SK-N-SH treated with all-trans-retinoic acid at 6 μM for 48 hours (cell line): ENCODE results near the gene TMC8.

Source experiments
- ARNTL ChIP-seq: fragments of 450-650 bp; formaldehyde crosslinking; IDR thresholded peaks from 2 replicates; pipeline ENCODE4 v1.5.0; 2020; ENCODE audit warnings: low read depth, mild to moderate bottlenecking, moderate library complexity, borderline replicate concordance
- BACH2 ChIP-seq: fragments of 250-450 bp; sonication (Bioruptor Pico); IDR thresholded peaks from 2 replicates; pipeline ENCODE4 v1.9.0; 2021; ENCODE audit warnings: mild to moderate bottlenecking, borderline replicate concordance
- OSR1 ChIP-seq: fragments of 250-450 bp; sonication (Bioruptor Pico); IDR thresholded peaks from 2 replicates; pipeline ENCODE4 v1.8.0; 2022; ENCODE audit warnings: moderate library complexity, mild to moderate bottlenecking, inconsistent platforms
- RARB ChIP-seq: fragments of 250-450 bp; sonication (Bioruptor Pico); IDR thresholded peaks from 2 replicates; pipeline ENCODE4 v1.8.0; 2021; ENCODE audit warnings: mild to moderate bottlenecking, moderate library complexity
- SNAI2 ChIP-seq: fragments of 250-450 bp; sonication (Bioruptor Pico); IDR thresholded peaks from 2 replicates; pipeline ENCODE4 v1.5.0; 2020; ENCODE audit warnings: mild to moderate bottlenecking, moderate library complexity
- ZFP3 ChIP-seq: fragments of 250-450 bp; sonication (Bioruptor Pico); IDR thresholded peaks from 2 replicates; pipeline ENCODE4 v1.5.0; 2020; ENCODE audit warnings: mild to moderate bottlenecking, moderate library complexity
- ZFP30 ChIP-seq: fragments of 450-650 bp; formaldehyde crosslinking; IDR thresholded peaks from 2 replicates; pipeline ENCODE4 v1.5.0; 2022; ENCODE audit warnings: mild to moderate bottlenecking, moderate library complexity
- TF ChIP-seq, protein P1 (sequence below): fragments of 250-450 bp; sonication (Bioruptor Pico); IDR thresholded peaks from 2 replicates; pipeline ENCODE4 v1.8.0; 2021; ENCODE audit warnings: low read depth, mild to moderate bottlenecking, moderate library complexity, borderline replicate concordance
- TF ChIP-seq, protein P2 (sequence below): fragments of 250-450 bp; sonication (Bioruptor Pico); IDR thresholded peaks from 2 replicates; pipeline ENCODE4 v1.5.1; 2020; ENCODE audit warnings: low read depth, mild to moderate bottlenecking, moderate library complexity
- TF ChIP-seq, protein P3 (sequence below): fragments of 250-450 bp; sonication (Bioruptor Pico); IDR thresholded peaks from 2 replicates; pipeline ENCODE4 v1.5.0; 2020; ENCODE audit warnings: mild to moderate bottlenecking, moderate library complexity
- TF ChIP-seq, protein P4 (sequence below): fragments of 250-450 bp; sonication (Bioruptor Pico); IDR thresholded peaks from 2 replicates; pipeline ENCODE4 v1.8.0; 2020; ENCODE audit warnings: mild to moderate bottlenecking, moderate library complexity, borderline replicate concordance

DNA sequence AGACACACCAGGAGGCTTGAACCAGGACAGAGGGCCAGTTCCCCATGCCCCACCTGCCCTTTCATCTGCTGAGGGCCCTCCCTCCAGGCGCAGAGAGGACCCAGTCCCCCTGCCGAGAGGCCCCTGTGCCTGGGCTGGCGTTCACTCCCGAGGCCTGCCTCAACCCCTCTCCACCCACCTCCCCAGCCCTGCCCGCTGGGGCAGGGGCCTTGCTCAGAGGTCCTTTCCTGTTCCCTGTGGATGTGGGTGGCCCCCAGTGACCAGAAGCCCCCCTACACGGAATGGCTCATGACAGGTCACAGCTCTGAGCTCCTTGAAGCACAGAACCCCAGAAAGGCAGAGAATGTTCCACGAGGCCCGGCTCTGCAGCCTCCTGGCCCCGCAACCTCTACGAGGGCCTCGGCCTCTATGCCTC, 8.8 kb upstream of the TMC8 start:
- TF ChIP-seq BACH2 (CRISPR knock-in tag) (no peak), ZFP3 (CRISPR knock-in tag) (no peak), RARB (no peak), OSR1 (CRISPR knock-in tag) (no peak), ARNTL (CRISPR knock-in tag) (no peak), ZFP30 (no peak), SNAI2 (CRISPR knock-in tag) (no peak)
- TF ChIP-seq, protein P1, sequence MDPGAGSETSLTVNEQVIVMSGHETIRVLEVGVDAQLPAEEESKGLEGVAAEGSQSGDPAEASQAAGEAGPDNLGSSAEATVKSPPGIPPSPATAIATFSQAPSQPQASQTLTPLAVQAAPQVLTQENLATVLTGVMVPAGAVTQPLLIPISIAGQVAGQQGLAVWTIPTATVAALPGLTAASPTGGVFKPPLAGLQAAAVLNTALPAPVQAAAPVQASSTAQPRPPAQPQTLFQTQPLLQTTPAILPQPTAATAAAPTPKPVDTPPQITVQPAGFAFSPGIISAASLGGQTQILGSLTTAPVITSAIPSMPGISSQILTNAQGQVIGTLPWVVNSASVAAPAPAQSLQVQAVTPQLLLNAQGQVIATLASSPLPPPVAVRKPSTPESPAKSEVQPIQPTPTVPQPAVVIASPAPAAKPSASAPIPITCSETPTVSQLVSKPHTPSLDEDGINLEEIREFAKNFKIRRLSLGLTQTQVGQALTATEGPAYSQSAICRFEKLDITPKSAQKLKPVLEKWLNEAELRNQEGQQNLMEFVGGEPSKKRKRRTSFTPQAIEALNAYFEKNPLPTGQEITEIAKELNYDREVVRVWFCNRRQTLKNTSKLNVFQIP (CRISPR knock-in tag): no peak
- TF ChIP-seq, protein P2, sequence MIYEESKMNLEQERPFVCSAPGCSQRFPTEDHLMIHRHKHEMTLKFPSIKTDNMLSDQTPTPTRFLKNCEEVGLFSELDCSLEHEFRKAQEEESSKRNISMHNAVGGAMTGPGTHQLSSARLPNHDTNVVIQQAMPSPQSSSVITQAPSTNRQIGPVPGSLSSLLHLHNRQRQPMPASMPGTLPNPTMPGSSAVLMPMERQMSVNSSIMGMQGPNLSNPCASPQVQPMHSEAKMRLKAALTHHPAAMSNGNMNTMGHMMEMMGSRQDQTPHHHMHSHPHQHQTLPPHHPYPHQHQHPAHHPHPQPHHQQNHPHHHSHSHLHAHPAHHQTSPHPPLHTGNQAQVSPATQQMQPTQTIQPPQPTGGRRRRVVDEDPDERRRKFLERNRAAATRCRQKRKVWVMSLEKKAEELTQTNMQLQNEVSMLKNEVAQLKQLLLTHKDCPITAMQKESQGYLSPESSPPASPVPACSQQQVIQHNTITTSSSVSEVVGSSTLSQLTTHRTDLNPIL (CRISPR knock-in tag): no peak
- TF ChIP-seq, protein P3, sequence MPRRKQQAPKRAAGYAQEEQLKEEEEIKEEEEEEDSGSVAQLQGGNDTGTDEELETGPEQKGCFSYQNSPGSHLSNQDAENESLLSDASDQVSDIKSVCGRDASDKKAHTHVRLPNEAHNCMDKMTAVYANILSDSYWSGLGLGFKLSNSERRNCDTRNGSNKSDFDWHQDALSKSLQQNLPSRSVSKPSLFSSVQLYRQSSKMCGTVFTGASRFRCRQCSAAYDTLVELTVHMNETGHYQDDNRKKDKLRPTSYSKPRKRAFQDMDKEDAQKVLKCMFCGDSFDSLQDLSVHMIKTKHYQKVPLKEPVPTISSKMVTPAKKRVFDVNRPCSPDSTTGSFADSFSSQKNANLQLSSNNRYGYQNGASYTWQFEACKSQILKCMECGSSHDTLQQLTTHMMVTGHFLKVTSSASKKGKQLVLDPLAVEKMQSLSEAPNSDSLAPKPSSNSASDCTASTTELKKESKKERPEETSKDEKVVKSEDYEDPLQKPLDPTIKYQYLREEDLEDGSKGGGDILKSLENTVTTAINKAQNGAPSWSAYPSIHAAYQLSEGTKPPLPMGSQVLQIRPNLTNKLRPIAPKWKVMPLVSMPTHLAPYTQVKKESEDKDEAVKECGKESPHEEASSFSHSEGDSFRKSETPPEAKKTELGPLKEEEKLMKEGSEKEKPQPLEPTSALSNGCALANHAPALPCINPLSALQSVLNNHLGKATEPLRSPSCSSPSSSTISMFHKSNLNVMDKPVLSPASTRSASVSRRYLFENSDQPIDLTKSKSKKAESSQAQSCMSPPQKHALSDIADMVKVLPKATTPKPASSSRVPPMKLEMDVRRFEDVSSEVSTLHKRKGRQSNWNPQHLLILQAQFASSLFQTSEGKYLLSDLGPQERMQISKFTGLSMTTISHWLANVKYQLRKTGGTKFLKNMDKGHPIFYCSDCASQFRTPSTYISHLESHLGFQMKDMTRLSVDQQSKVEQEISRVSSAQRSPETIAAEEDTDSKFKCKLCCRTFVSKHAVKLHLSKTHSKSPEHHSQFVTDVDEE: no peak
- TF ChIP-seq, protein P4, sequence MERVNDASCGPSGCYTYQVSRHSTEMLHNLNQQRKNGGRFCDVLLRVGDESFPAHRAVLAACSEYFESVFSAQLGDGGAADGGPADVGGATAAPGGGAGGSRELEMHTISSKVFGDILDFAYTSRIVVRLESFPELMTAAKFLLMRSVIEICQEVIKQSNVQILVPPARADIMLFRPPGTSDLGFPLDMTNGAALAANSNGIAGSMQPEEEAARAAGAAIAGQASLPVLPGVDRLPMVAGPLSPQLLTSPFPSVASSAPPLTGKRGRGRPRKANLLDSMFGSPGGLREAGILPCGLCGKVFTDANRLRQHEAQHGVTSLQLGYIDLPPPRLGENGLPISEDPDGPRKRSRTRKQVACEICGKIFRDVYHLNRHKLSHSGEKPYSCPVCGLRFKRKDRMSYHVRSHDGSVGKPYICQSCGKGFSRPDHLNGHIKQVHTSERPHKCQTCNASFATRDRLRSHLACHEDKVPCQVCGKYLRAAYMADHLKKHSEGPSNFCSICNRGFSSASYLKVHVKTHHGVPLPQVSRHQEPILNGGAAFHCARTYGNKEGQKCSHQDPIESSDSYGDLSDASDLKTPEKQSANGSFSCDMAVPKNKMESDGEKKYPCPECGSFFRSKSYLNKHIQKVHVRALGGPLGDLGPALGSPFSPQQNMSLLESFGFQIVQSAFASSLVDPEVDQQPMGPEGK (CRISPR knock-in tag): no peak
